Keratinocyte (primary cell): Measurements from ENCODE around the gene STK11. TPM values are rescaled to one million over a fixed set of nuclear protein-coding genes. Genes with fewer than 3 reads are reported as not detected.

Experiments used
- DNase-seq: peaks from one replicate; pipeline ENCODE4 v3.0.0-alpha.2; 2011; ENCODE audit warnings: low read depth, missing footprints, low spot score
- FAIRE-seq: peaks from 2 replicates; lab custom pipeline; 2011; peaks lifted over from hg19 to GRCh38; lab: Jason Lieb, UNC
- H2AFZ ChIP-seq: 2 replicates; pipeline ENCODE4 v1.6.0; 2012; ENCODE audit warnings: low read length, control low read depth, inconsistent platforms; ENCODE audit not compliant: control insufficient read depth
- H3K27ac ChIP-seq: 2 replicates; pipeline ENCODE4 v1.5.1; 2011; ENCODE audit warnings: low read length; ENCODE audit not compliant: control insufficient read depth, insufficient read depth
- H3K27me3 ChIP-seq: 3 replicates; pipeline ENCODE4 v1.6.0; 2011; ENCODE audit warnings: low read length; ENCODE audit not compliant: control insufficient read depth, insufficient read depth; ENCODE audit errors: extremely low read depth
- H3K36me3 ChIP-seq, 2 experiments: 2 replicates in 1 of 2; 3 replicates in 1 of 2; pipeline ENCODE4 v1.5.1; 2011; ENCODE audit warnings: low read length in 2 of 2, mild to moderate bottlenecking in 1 of 2; ENCODE audit not compliant: control insufficient read depth in 2 of 2, insufficient read depth in 2 of 2; ENCODE audit errors: extremely low read depth in 1 of 2
- H3K4me1 ChIP-seq: 3 replicates; pipeline ENCODE4 v1.5.1; 2011; ENCODE audit warnings: low read length; ENCODE audit not compliant: control insufficient read depth, insufficient read depth; ENCODE audit errors: extremely low read depth
- H3K4me2 ChIP-seq: 3 replicates; pipeline ENCODE4 v1.6.0; 2011; ENCODE audit warnings: low read depth, low read length; ENCODE audit not compliant: control insufficient read depth, insufficient read depth; ENCODE audit errors: extremely low read depth
- H3K4me3 ChIP-seq, 3 experiments: fragments of 200-600 bp in 1 of 3; sonication (generic) in 1 of 3; 2 replicates in 2 of 3; 3 replicates in 1 of 3; pipeline ENCODE4 v1.5.1; 2011 to 2016; ENCODE audit warnings: low read length in 3 of 3, mild to moderate bottlenecking in 3 of 3, control low read depth in 2 of 3, inconsistent platforms in 1 of 3, low read depth in 1 of 3, mixed read lengths in 1 of 3, mixed run types in 1 of 3, moderate library complexity in 1 of 3; ENCODE audit not compliant: control insufficient read depth in 2 of 3, insufficient read depth in 2 of 3; ENCODE audit errors: extremely low read depth in 1 of 3
- H3K79me2 ChIP-seq: 2 replicates; pipeline ENCODE4 v1.6.0; 2012; ENCODE audit warnings: low read length; ENCODE audit not compliant: control insufficient read depth, insufficient read depth
- H3K9ac ChIP-seq: 3 replicates; pipeline ENCODE4 v1.6.0; 2011; ENCODE audit warnings: low read length; ENCODE audit not compliant: control insufficient read depth, insufficient read depth; ENCODE audit errors: extremely low read depth
- H3K9me1 ChIP-seq: 3 replicates; pipeline ENCODE4 v1.6.0; 2011; ENCODE audit warnings: low read length; ENCODE audit not compliant: control insufficient read depth, insufficient read depth; ENCODE audit errors: extremely low read depth
- H3K9me3 ChIP-seq: 2 replicates; pipeline ENCODE4 v1.5.1; 2012; ENCODE audit warnings: low read depth, low read length; ENCODE audit not compliant: control insufficient read depth
- H4K20me1 ChIP-seq: 3 replicates; pipeline ENCODE4 v1.6.0; 2011; ENCODE audit warnings: low read length; ENCODE audit not compliant: control insufficient read depth, insufficient read depth; ENCODE audit errors: extremely low read depth
- EZH2 ChIP-seq: IDR thresholded peaks from one replicate; pipeline ENCODE4 v1.6.1; 2012; ENCODE audit warnings: inconsistent platforms, mild to moderate bottlenecking, low read length, moderate library complexity
- dilution Hi-C: fragments of 300-500 bp; cut with MboI; formaldehyde crosslinking; loops from one replicate; pipeline ENCODE4 v1.7.0; 2020; ENCODE audit warnings: low sequenced_read_pairs; ENCODE audit not compliant: extremely low pct_ligation_motif_present
- polyA plus RNA-seq, 5 experiments: library from polyadenylated mRNA; depleted of rRNA in 3 of 5; stranded (reverse) in 3 of 5; stranded (forward) in 1 of 5; unstranded in 1 of 5; fragments of >200 nt; gene quantifications; 1 replicate in 1 of 5; 2 replicates in 3 of 5; 3 replicates in 1 of 5; pipeline versions ENCODE4 v1.2.1 to v1.2.3, GENCODE V29; 2011 to 2012; ENCODE audit warnings: missing spikeins in 2 of 5, low read depth in 1 of 5, low replicate concordance in 1 of 5
- TF ChIP-seq, protein P1 (sequence below), 3 experiments: IDR thresholded peaks in 1 of 3; conservative IDR thresholded peaks in 1 of 3; optimal IDR thresholded peaks in 1 of 3; 2 replicates in 2 of 3; 3 replicates in 1 of 3; pipeline versions ENCODE3 to v1.5.1; 2011; ENCODE audit warnings: low read length in 3 of 3, mild to moderate bottlenecking in 3 of 3, moderate library complexity in 2 of 3, control low read depth in 1 of 3, inconsistent platforms in 1 of 3; ENCODE audit not compliant: insufficient read depth in 2 of 3; ENCODE audit errors: extremely low read depth in 1 of 3

Gene STK11
- polyA plus RNA-seq, 1 donor (not counting 4 experiments of a cell fraction or from before 2014, with no cell fraction given): 24.6 TPM

DNA sequence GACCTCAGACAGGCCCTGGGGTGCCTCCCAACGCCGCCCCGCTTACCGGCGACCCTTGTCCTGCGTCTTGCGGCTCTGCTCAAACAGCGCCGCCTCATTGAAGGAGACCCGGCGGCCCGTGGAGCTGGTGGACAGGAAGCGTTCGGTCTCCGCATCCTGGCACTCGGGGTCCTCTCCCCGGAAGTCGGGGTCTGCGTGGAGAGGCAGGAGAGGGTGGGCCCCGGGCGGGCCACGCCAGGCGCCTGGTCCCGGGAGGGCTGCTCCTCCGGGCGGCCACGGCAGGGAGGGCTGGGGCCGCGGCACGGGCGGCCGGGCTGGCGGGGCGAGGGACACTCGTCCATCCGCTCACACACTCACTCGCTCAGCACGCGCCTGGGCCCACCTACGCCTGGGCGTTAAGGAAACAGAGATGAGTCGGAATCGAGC is 29.4 kb downstream of the STK11 start:
- H2AFZ ChIP-seq: no peak overlapping the region
- no peak overlapping the region for H3K27ac ChIP-seq
- no peak for FAIRE-seq
- dilution Hi-C loops: no loop called here
- H3K9ac ChIP-seq: no peak overlapping the region
- no peak overlapping the region for H3K4me2 ChIP-seq
- peaks cover 4 to 12% of the 10 kb centered on the region in 2 experiments for H3K36me3 ChIP-seq
- TF ChIP-seq, protein P1, sequence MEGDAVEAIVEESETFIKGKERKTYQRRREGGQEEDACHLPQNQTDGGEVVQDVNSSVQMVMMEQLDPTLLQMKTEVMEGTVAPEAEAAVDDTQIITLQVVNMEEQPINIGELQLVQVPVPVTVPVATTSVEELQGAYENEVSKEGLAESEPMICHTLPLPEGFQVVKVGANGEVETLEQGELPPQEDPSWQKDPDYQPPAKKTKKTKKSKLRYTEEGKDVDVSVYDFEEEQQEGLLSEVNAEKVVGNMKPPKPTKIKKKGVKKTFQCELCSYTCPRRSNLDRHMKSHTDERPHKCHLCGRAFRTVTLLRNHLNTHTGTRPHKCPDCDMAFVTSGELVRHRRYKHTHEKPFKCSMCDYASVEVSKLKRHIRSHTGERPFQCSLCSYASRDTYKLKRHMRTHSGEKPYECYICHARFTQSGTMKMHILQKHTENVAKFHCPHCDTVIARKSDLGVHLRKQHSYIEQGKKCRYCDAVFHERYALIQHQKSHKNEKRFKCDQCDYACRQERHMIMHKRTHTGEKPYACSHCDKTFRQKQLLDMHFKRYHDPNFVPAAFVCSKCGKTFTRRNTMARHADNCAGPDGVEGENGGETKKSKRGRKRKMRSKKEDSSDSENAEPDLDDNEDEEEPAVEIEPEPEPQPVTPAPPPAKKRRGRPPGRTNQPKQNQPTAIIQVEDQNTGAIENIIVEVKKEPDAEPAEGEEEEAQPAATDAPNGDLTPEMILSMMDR (optimal IDR thresholded peaks at IDR 0.05 in 1 of 3, IDR thresholded peaks at IDR 0.05 in 1 of 3, conservative IDR thresholded peaks at IDR 0.05 in 1 of 3; ENCODE audit: extremely low read depth in 1 of 3, insufficient read depth in 2 of 3, low read length in 3 of 3): no peak
- no peak for TF ChIP-seq EZH2
- H4K20me1 ChIP-seq: peaks cover 2% of the 10 kb centered on the region
- no peaks in the 10 kb centered on the region for H3K27me3 ChIP-seq
- no peaks in the 10 kb centered on the region for H3K9me3 ChIP-seq
- no peak for DNase-seq
- no peaks in the 10 kb centered on the region for H3K9me1 ChIP-seq
- peaks cover 24% of the 10 kb centered on the region for H3K4me1 ChIP-seq
- H3K4me3 ChIP-seq: no peak overlapping the region
- no peaks in the 10 kb centered on the region for H3K79me2 ChIP-seq

DNA sequence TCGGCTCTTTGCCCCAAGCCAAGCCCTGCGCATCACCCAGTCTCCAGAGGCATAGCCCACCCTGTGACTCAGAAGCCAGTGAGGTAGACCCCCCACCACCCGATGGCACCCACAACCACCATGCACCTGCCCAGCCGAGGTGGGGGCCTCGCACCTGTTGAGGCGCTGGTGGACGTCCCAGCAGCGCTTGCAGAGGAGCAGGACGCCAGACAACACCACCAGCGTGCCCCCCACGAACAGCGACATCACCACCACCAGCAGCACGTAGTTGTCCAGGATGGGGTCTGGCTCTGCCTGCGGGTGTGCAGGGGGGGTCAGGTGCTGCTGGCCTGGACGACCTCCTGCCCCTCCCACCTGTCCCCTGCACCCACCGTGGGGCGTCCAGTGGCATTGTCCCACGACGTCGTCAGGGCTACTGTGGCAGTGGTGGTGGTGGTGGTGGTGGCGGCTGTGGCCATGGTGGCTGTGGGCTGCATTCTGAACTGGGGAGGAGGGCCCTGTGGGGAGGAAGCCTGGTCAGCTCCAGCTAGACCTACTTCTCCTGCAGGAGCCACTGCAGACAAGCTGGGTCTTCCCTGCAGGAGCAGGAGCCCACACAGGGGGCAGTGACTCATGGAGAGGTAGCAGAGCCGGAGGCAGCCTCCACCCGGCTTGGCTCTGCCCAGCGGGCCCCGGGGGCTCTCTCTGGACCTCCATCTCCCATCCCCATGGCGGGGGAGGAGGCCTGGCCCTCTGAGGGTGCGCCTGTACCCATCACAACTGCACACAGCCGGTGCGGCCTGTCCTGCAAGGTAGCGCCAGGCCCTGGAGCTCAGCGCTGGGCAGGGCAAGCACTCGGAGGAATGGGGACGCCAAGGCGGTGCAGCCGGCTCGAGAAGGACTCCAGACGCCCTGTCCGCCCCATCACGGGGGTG is 30.3 kb downstream of the STK11 start:
- FAIRE-seq: no peak
- Histone ChIP-seq H4K20me1 (peaks cover 2% of the 10 kb centered on the region), H3K27ac (no peak overlapping the region), H3K4me2 (peak overlapping the region; percentile 73), H3K36me3 (peaks cover 4 to 10% of the 10 kb centered on the region in 2 experiments), H3K9ac (no peak overlapping the region), H3K9me3 (no peaks in the 10 kb centered on the region), H3K4me3 (peak overlapping the region in 2 of 3 experiments; percentile 40 to 84), H3K27me3 (no peaks in the 10 kb centered on the region), H2AFZ (no peak overlapping the region), H3K4me1 (peaks cover 26% of the 10 kb centered on the region), H3K79me2 (no peaks in the 10 kb centered on the region), H3K9me1 (no peaks in the 10 kb centered on the region)
- no peak for DNase-seq
- dilution Hi-C loops: no loop called here
- TF ChIP-seq EZH2: no peak
- TF ChIP-seq, protein P1 (optimal IDR thresholded peaks at IDR 0.05 in 1 of 3, IDR thresholded peaks at IDR 0.05 in 1 of 3, conservative IDR thresholded peaks at IDR 0.05 in 1 of 3; ENCODE audit: extremely low read depth in 1 of 3, insufficient read depth in 2 of 3, low read length in 3 of 3): no peak
